ENCODE results near the gene MSRB1. TPM values are rescaled to one million over a fixed set of nuclear protein-coding genes. Genes with fewer than 3 reads are reported as not detected.

Gene MSRB1
- total RNA-seq, 4 donors from 2014 or later: 16.7 to 40.7 (median 35.2) TPM

DNA sequence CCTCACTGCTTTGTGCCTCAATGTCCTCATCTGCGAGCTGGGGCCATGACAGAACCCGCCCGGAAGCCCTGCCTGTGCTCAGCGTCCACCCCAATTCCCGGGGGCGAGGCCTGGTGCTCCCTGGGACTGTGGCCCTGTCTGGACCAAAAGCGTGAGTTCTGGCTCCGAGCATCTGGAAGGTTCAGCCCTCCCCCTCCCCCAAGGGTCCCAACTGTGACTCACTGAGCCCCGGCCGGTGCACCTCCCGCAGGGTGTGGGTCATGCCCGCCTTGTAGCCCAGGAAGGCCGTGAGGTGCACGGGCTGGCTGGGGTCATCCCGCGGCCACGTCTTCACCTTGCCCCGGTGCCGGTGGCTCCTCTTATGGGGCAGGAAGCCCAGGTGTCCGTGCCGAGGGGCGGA, 10.7 kb upstream of the MSRB1 start:
- in situ Hi-C loops (cut with MboI; ENCODE audit: low sequenced_read_pairs in 4 of 4): no loop called here
- Histone ChIP-seq H3K36me3 (no peaks in the 10 kb centered on the region), H3K4me1 (peaks cover 33 to 58% of the 10 kb centered on the region in 2 donors), H3K9me3 (no peaks in the 10 kb centered on the region), H3K4me3 (peak overlapping the region; percentile 51 to 67 (median 60)), H3K27me3 (no peaks in the 10 kb centered on the region), H3K27ac (peak overlapping the region; percentile 95 to 100 (median 98))
- TF ChIP-seq, protein P1, sequence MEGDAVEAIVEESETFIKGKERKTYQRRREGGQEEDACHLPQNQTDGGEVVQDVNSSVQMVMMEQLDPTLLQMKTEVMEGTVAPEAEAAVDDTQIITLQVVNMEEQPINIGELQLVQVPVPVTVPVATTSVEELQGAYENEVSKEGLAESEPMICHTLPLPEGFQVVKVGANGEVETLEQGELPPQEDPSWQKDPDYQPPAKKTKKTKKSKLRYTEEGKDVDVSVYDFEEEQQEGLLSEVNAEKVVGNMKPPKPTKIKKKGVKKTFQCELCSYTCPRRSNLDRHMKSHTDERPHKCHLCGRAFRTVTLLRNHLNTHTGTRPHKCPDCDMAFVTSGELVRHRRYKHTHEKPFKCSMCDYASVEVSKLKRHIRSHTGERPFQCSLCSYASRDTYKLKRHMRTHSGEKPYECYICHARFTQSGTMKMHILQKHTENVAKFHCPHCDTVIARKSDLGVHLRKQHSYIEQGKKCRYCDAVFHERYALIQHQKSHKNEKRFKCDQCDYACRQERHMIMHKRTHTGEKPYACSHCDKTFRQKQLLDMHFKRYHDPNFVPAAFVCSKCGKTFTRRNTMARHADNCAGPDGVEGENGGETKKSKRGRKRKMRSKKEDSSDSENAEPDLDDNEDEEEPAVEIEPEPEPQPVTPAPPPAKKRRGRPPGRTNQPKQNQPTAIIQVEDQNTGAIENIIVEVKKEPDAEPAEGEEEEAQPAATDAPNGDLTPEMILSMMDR (IDR thresholded peaks at IDR 0.05 in 4 of 5, conservative IDR thresholded peaks at IDR 0.05 in 1 of 5): no peak
- TF ChIP-seq POLR2A (IDR thresholded peaks at IDR 0.05): no peak
- DNase-seq (peak in 1 of 2 donors; percentile 62), ATAC-seq (peak in 1 of 2 donors; percentile 18)
- intact Hi-C loops (cut with DNase I; ENCODE audit: low total_unique reads): no loop called here

DNA sequence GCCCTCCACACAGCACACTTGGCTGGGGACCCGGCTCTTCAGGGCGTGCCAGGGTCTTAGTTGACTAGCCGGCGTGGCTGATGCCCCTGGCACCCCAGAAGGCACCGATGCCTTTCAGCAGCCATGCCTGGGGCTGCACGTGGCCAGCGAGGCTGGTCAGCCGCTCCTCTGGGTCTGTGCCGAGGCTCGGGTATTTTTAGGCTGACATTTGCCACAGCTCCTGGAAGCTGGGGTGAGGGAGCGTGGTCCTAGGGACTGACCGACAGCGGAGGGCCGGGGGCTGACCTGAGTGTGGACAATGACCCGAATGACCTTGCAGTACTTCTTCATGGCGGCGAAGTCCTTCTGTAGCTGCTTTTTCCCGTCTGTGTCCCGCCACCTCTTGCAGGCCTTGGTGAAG, 7.6 kb upstream of the MSRB1 start:
- ATAC-seq: peak; percentile 75 to 87
- no peaks in the 10 kb centered on the region for H3K36me3 ChIP-seq
- H3K27ac ChIP-seq: peak overlapping the region; percentile 95 to 100 (median 98)
- H3K9me3 ChIP-seq: no peaks in the 10 kb centered on the region
- intact Hi-C loops (cut with DNase I; ENCODE audit: low total_unique reads) (no loop called here), in situ Hi-C loops (cut with MboI; ENCODE audit: low sequenced_read_pairs in 4 of 4) (no loop called here)
- H3K4me1 ChIP-seq: peaks cover 39 to 80% of the 10 kb centered on the region in 2 donors
- TF ChIP-seq, protein P1 (IDR thresholded peaks at IDR 0.05 in 4 of 5, conservative IDR thresholded peaks at IDR 0.05 in 1 of 5): no peak
- TF ChIP-seq POLR2A (IDR thresholded peaks at IDR 0.05): peak; percentile 26 to 63
- H3K27me3 ChIP-seq: no peaks in the 10 kb centered on the region
- peak; percentile 74 to 91 for DNase-seq
- H3K4me3 ChIP-seq: peak overlapping the region in 2 of 4 donors; percentile 6 to 7

GRCh38 chr16:1950047-1950446, 7.0 kb upstream of the MSRB1 start:
- Histone ChIP-seq H3K4me1 (peaks cover 39 to 83% of the 10 kb centered on the region in 2 donors), H3K36me3 (no peaks in the 10 kb centered on the region), H3K27ac (peak overlapping the region; percentile 95 to 100 (median 98)), H3K4me3 (peak overlapping the region in 2 of 4 donors; percentile 6 to 7), H3K27me3 (no peaks in the 10 kb centered on the region), H3K9me3 (no peaks in the 10 kb centered on the region)
- intact Hi-C loops (cut with DNase I; ENCODE audit: low total_unique reads): no loop called here
- no peak for TF ChIP-seq POLR2A (IDR thresholded peaks at IDR 0.05)
- TF ChIP-seq, protein P1 (IDR thresholded peaks at IDR 0.05 in 4 of 5, conservative IDR thresholded peaks at IDR 0.05 in 1 of 5): no peak
- DNase-seq (peak in 1 of 2 donors; percentile 86), ATAC-seq (peak; percentile 46 to 57)
- in situ Hi-C loops (cut with MboI; ENCODE audit: low sequenced_read_pairs in 4 of 4): no loop called here

- ATAC-seq: no peak
- Histone ChIP-seq H3K36me3 (no peaks in the 10 kb centered on the region), H3K27ac (peak overlapping the region; percentile 70 to 100 (median 98)), H3K9me3 (no peaks in the 10 kb centered on the region), H3K27me3 (no peaks in the 10 kb centered on the region), H3K4me1 (peaks cover 39 to 83% of the 10 kb centered on the region in 2 donors), H3K4me3 (no peak overlapping the region)
- DNase-seq: no peak
- TF ChIP-seq, protein P1 (IDR thresholded peaks at IDR 0.05 in 4 of 5, conservative IDR thresholded peaks at IDR 0.05 in 1 of 5): no peak
- no peak for TF ChIP-seq POLR2A (IDR thresholded peaks at IDR 0.05)
- intact Hi-C loops (cut with DNase I; ENCODE audit: low total_unique reads): loop anchor here (10.0 kb wide), 1 partner anchor 585 kb away; the partner anchor contains the start of genes CEMP1 and PDPK1
- in situ Hi-C loops (cut with MboI; ENCODE audit: low sequenced_read_pairs in 4 of 4): no loop called here
These were observed 6.5 kb upstream of the MSRB1 start for GRCh38 chr16:1949507-1949906.

DNA sequence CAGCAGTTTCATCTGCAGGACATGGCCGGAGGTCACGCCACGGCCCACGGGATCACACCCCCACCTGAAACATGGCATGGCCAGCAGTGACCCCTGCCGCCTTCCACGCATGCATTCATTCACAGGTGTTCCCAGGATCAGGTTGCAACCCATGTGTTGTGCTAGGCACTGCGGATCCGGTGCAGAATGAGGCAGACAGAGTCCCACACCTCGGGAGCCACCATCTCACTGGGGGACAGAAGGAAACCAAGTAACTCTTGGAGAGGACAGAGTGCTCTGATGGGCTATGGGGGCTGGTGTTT, 4.3 kb upstream of the MSRB1 start:
- Histone ChIP-seq H3K27ac (peak overlapping the region; percentile 98 to 100 (median 98)), H3K27me3 (no peaks in the 10 kb centered on the region), H3K4me1 (peaks cover 31 to 69% of the 10 kb centered on the region in 2 donors), H3K4me3 (no peak overlapping the region), H3K36me3 (no peaks in the 10 kb centered on the region), H3K9me3 (no peaks in the 10 kb centered on the region)
- TF ChIP-seq, protein P1 (IDR thresholded peaks at IDR 0.05 in 4 of 5, conservative IDR thresholded peaks at IDR 0.05 in 1 of 5): no peak
- TF ChIP-seq POLR2A (IDR thresholded peaks at IDR 0.05): no peak
- in situ Hi-C loops (cut with MboI; ENCODE audit: low sequenced_read_pairs in 4 of 4): no loop called here
- no peak for ATAC-seq
- intact Hi-C loops (cut with DNase I; ENCODE audit: low total_unique reads): loop anchor here (10.0 kb wide), 1 partner anchor 587 kb away; the partner anchor contains the start of genes CEMP1 and PDPK1
- peak in 1 of 2 donors; percentile 55 for DNase-seq
